Activated CD4-positive, alpha-beta T cell treated with anti-CD3 and anti-CD28 coated beads, Interleukin-2, amount 50 U/mL, for 16 hours (primary cell): ENCODE measurements around the gene TMTC2.

ENCODE experiments used
- DNase-seq: peaks from one replicate; pipeline ENCODE4 v3.0.0-alpha.2; 2020

Gene TMTC2

GRCh38 chr12:82896277-82896676 lies 209.6 kb downstream of the TMTC2 start:
- DNase-seq: no peak

GRCh38 chr12:82896979-82897378 lies 210.3 kb downstream of the TMTC2 start:
- DNase-seq: no peak

DNA sequence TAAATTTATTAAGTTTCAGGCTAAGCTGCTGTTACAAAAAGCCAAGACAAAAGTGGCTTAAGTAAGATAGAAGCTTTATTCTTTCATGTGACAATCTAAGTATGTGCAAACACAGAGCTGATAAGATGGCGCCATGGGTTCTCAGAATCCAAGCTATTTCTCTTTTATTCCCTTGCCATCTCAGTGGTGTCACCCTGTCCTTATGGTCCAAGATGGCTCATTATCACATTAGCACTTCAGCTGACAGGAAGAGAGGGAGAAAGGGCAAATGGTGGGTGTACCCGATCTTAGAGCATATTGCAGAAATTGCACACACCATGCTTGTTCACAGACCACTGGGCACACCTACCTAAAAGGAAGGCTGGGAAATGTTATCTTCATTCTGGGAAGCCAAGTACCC lies 211.7 kb downstream of the TMTC2 start:
- no peak for DNase-seq

- peak; percentile 2 for DNase-seq
Measured at GRCh38 chr12:82904219-82904790, 217.6 kb downstream of the TMTC2 start.

- DNase-seq: no peak
Measured at GRCh38 chr12:82910246-82910893, 223.7 kb downstream of the TMTC2 start.

GRCh38 chr12:82912406-82912805 lies 225.7 kb downstream of the TMTC2 start:
- DNase-seq: no peak

DNA sequence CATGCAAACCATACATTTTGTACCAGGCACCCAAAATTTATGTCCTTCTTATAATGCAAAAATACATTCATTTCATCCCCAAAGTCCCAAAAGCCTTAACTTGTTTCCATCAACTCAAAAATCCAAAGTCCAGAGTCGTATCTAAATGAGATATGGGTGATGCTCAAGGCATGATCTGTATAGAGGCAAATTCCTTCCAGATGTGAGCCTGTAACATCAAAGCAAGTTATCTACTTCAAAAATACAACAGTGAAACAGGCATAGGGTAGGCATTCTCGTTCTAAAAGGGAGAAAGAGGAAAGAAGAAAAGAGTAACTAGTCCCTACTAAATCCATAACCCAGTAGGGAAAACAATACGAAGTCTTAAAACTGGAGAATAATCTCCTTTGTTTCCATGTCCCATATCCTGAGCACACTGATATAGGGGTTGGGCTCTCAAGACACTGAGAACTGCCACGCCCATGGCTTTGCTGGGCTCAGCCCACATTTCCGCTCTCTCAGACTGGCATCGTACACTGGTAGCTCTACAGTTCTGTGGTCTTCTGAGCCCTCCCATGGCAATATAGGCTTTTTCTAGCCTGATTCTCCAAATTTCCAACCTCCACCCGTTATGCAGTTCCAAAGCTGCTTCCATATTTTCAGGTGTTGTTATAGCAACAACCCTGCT lies 232.8 kb downstream of the TMTC2 start:
- DNase-seq: no peak

DNA sequence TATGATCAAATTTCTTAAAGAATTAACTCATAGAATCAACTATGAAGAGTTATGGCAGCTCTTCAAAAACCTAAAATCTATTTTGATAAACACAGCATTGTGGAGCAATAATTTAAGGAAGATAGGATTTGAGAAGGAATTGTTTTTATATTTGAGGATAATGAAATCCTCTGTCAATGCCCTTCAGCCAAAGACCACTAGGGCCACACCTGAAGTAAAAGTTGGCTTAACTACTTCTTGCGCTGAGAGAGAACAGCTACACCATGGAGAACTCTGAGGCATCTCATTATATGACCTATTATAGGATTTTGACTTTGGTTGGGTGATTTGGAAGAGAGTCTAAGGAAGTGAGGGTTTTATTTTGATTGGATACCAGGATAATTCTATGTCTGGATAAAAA lies 237.2 kb downstream of the TMTC2 start:
- DNase-seq: no peak

- DNase-seq: no peak
Measured at GRCh38 chr12:82926630-82927029, 239.9 kb downstream of the TMTC2 start.

DNA sequence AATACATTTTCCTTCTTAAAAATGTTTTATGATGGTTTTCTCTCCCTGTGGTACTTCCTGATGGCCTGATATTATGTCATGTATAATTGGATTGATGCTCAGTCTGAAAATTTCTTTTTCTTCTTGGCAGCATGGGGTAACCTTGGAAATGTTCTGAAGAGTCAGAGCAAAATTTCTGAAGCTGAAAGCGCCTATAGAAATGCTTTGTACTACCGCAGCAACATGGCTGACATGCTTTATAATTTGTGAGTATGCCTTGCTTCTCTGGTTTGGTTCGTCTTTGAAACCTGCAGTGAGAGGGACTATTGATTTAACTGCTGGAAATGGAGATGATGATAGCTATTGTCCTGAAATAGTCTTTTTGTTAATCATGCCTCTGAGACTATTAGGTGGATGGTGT lies 243.6 kb downstream of the TMTC2 start:
- DNase-seq: no peak

GRCh38 chr12:82931349-82932116 lies 244.8 kb downstream of the TMTC2 start:
- DNase-seq: no peak

DNA sequence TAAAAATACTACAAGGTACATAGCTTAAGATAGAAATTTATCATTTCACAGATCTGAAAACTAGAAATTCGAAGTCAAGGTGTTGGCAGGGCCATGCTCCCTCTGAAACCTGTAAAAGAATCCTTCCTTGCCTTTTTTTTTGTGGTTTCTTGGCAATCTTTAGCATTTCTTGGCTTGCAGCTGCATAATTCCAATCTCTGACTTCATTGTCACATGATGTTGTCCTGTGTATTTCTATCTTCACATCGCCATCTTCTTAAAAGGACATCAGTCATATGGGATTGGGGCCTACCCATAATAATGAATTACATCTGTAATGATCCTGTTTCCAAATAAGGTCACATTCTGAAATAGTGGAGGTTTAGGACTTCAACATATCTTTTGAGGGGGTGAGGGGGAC lies 250.4 kb downstream of the TMTC2 start:
- DNase-seq: no peak

GRCh38 chr12:82942521-82942920 lies 255.8 kb downstream of the TMTC2 start:
- no peak for DNase-seq

DNA sequence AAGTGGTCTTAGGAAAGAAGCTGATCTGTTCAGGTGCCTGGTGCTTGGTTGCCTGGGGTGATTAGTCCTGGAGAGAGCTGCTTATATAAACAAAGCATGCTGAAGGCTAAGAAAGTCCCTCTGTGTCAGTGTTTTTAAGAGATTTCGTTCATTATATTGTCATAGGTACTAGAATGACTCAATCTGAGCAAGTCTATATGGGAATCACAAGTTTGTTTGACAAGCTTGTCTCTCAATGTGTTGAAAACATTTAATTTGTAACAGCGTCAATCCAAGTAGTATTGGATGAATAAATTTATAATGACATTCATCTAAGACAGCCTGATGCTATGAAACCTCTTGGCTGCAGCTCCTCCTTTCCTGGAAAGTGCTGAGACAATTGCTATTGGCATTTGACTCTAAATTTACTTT lies 256.3 kb downstream of the TMTC2 start:
- no peak for DNase-seq

- DNase-seq: no peak
Measured at GRCh38 chr12:82948491-82948890, 261.8 kb downstream of the TMTC2 start.

GRCh38 chr12:82950356-82950755 lies 263.6 kb downstream of the TMTC2 start:
- DNase-seq: no peak

GRCh38 chr12:82952946-82953345 lies 266.2 kb downstream of the TMTC2 start:
- no peak for DNase-seq

- DNase-seq: no peak
Measured at GRCh38 chr12:82953397-82953796, 266.7 kb downstream of the TMTC2 start.

- DNase-seq: no peak
Measured at GRCh38 chr12:82954064-82954463, 267.4 kb downstream of the TMTC2 start.

DNA sequence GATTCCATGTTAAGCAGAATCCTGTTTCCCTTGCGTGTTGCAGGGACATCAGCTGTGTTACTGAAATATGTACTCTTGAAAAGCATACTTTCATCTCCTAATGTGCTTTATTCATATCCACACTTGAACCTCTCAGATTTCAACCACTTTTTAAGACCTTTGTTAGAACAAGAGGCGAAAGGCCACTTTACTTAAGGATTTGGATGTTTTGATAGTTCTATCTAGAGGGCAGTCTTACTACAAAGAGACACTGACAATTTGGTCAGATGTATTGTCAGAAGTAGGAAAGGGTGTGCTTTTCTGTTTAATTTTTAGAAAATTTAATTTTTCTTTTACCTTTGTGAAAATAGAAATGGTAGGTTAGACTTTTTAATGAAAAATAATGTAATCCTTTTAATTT lies 267.9 kb downstream of the TMTC2 start:
- DNase-seq: no peak

GRCh38 chr12:82955043-82955442 lies 268.3 kb downstream of the TMTC2 start:
- DNase-seq: no peak

- DNase-seq: no peak
Measured at GRCh38 chr12:82958966-82959365, 272.3 kb downstream of the TMTC2 start.

- peak; percentile 25 for DNase-seq
Measured at GRCh38 chr12:82959821-82960220, 273.1 kb downstream of the TMTC2 start.

DNA sequence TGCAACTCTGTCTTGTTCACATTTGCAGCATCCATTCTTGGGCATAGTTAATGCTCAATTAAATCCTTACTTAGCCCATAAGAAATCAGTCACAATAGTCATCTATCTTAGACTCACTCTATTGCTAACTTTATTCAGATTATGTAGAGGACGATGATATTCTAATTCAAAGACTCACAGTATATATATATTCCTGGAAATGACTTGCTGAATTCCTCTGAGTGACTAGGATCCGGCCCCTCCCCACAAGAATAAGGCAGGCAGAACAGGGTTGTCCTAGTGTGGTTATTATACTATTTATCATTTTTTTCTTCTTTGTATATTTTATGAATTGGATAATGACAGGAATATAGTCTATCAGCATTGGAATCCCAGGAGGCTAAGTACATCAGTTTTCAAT lies 275.1 kb downstream of the TMTC2 start:
- DNase-seq: no peak
